Left cardiac atrium (tissue), 4 donors: Measurements from ENCODE around the gene ABHD11. TPM values are rescaled to one million over a fixed set of nuclear protein-coding genes. Genes with fewer than 3 reads are reported as not detected.

Experiments used
- ATAC-seq, 2 donors: fragments of 200-7000 bp; cut with Tn5 transposase; one replicate each; pipeline ENCODE4 v1.9.1; 2020; ENCODE audit warnings: mild to moderate bottlenecking in 2 of 2, moderate library complexity in 2 of 2
- DNase-seq: peaks from one replicate; pipeline ENCODE4 v3.0.0-alpha.2; 2020
- intact Hi-C, 2 donors: fragments of 100-400 bp; cut with DNase I; formaldehyde crosslinking; loops; one replicate each; pipeline versions ENCODE4 v1.14.1 to v1.15.1; 2022 to 2023
- total RNA-seq, 2 donors: library from RNA; stranded (reverse); fragmentation: NEBNext Ultra II Directional; extraction: Animal tissue kit (Norgen Biotek cat#: 25700); gene quantifications; one replicate each; pipeline ENCODE4 v1.2.1, GENCODE V29; 2021
- donor health status: DM: no; HTN: yes; CAD: no.
- donor health status: DM: no; HTN: yes; CAD: no; lungs with severe emphysema.
- donor health status: DM: yes; HTN: yes; CAD: no.
- donor health status: Dilated cardiomyopathy.

The ABHD11 gene
- total RNA-seq, 2 donors from 2014 or later: 22.6 to 27.4 TPM

- ATAC-seq: no peak
- DNase-seq: no peak
- intact Hi-C loops: no loop called here
These were observed 11.6 kb upstream of the ABHD11 start for GRCh38 chr7:73749931-73750776.

DNA sequence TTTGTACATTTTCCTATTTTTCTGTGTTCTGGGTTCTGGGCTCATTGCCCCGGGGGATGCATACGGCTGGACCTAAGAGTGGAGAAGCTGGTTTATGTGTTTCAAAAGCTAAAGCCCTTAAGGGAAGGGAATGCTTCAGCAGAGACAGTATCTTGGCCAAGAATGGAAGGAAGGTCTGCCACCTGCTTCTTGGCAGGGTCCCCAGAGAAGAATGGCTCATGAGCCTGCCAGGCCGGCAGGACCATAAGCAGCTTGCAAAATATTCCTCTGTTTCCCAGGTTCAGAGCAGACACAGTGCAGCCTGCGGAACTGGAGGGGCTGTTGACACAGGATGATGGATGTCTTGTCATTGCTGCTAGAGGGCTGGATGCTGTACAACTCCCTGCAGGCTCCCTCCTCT, 7.8 kb upstream of the ABHD11 start:
- intact Hi-C loops: no loop called here
- ATAC-seq (no peak), DNase-seq (no peak)

- DNase-seq (peak; percentile 48), ATAC-seq (no peak)
- intact Hi-C loops: no loop called here
These were observed 4.4 kb upstream of the ABHD11 start for GRCh38 chr7:73742753-73743641.

DNA sequence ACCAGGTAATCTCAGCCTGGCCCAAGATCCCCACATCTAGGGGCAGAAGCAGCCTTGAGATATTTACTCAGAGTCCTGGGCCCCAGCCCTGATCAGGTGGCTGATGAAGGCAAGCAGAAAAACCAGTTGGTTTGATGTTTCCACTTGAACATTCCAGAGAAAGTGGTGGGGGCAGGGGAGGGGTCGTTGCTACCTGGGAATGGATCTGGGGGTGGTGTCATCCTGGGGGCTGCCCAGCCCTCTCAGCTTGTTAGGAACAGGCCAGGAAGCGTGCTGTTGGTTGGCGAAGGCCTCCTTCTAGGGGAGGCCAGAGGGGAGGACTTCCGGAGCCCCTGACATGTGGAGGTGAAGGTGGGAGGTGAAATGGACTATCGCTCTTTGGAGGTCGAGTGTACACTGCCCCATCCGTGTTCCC, 3.7 kb upstream of the ABHD11 start:
- intact Hi-C loops: no loop called here
- DNase-seq (no peak), ATAC-seq (no peak)

DNA sequence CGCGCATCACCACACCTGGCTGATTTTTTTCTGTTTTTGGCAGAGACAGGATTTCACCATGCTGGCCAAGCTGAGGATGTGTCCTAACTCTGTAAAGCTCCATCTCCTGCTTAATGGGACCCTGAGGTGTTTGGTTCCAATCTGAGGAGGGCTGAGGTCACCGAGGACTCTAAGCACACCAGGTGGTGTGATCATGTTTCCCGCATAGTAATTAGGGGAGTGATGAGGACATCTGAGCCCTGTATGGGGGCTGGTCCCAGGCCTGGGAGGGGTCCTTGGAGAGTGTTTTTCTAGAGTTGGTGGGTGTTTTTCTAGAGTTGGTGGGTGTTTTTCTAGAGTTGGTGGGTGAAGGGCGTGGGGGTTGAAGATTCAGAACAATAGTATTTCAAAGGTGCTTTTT, 3.0 kb upstream of the ABHD11 start:
- no peak for ATAC-seq
- DNase-seq: no peak
- intact Hi-C loops: no loop called here

GRCh38 chr7:73740771-73741170, 2.2 kb upstream of the ABHD11 start:
- ATAC-seq (no peak), DNase-seq (no peak)
- intact Hi-C loops: no loop called here

DNA sequence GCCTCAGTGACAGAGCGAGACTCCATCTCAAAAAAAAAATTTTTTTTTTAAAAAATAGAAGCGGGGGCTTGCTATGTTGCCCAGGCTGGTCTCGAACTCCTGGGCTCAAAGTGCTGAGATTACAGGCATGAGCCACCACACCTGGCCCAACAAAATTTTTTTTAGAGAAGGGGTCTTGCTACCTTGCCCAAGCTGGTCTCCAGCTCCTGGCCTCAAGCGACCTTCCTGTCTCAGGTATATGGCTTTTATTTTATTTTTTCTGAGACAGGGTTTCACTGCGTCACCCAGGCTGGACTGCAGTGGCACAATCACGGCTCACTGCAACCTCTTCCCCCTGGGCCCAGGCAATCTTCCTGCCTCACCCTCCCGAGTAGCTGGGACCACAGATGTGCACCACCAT, 1.6 kb upstream of the ABHD11 start:
- no peak for ATAC-seq
- intact Hi-C loops: no loop called here
- DNase-seq: no peak

DNA sequence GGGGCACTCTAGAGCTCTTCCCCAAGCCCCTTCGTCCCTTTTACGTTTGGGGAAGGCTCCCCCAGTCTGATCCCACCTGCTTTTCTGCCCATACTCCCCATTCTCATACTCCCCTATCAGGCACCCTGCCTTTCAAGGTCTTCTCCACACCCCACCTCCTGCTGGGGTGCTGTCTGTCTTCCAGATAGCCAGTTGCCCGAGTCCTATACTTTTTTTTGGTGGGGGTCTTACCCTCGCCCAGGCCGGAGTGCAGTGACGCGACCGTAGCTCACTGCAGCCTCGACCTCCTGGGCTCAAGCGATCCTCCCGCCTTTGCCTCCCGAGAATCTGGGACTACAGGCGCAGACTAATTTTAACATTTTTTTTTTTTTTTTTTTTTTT, 775 bp upstream of the ABHD11 start:
- DNase-seq (no peak), ATAC-seq (no peak)
- intact Hi-C loops: no loop called here

GRCh38 chr7:73738220-73738611, 386 bp downstream of the ABHD11 start:
- ATAC-seq (peak; percentile 49 to 62), DNase-seq (peak; percentile 63)
- intact Hi-C loops: no loop called here

GRCh38 chr7:73737491-73738219, 947 bp downstream of the ABHD11 start:
- DNase-seq (peak; percentile 28), ATAC-seq (no peak)
- intact Hi-C loops: no loop called here

DNA sequence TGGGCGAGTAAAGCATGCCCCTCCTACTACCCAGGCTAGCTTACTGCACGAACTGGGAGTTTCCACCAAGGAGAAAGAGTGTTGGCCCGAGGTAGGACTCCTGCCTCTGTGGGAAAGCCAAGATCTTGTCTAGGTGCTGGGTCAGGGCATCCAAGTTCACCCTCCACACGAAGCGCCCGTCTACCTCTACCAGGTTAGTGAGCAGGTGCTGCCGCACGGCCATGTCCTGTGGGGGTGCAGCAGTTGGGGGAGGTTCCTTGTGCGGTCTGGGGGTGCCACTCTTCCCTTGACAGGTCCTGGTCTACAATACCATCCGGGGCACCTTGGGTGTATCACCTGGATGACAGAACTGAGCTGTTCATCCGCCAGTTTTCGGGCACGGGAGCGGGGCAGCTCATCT, 1.7 kb downstream of the ABHD11 start:
- intact Hi-C loops: no loop called here
- no peak for ATAC-seq
- no peak for DNase-seq

GRCh38 chr7:73735528-73735905, 3.1 kb downstream of the ABHD11 start:
- intact Hi-C loops: no loop called here
- DNase-seq (no peak), ATAC-seq (no peak)

GRCh38 chr7:73734619-73735527, 3.7 kb downstream of the ABHD11 start:
- DNase-seq (peak; percentile 73), ATAC-seq (peak in 1 of 2 donors; percentile 36)
- intact Hi-C loops: no loop called here

- intact Hi-C loops: no loop called here
These were observed 6.2 kb downstream of the ABHD11 start for GRCh38 chr7:73732397-73732796.

DNA sequence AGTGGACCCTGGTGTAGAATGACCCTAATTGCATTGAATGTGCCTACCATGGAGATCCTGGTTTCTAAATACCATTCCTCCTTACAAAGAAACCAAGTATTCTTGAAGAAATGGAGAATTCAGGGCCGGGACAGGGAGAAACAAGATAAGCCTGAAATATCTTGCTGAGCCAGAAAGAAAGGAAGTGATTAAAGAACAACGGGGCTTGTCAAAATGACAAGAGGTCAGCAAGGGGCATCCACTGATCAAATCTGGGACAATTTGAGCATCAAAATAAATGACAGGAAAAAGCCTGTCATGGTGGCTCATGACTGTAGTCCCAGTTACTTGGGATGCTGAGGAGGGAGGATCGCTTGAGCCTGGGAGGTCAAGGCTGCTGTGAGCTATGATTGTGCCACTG, 8.1 kb downstream of the ABHD11 start:
- ATAC-seq (no peak), DNase-seq (no peak)
- intact Hi-C loops: no loop called here

More at GRCh38 chr7:73732397-73732796, 6.2 kb downstream of the ABHD11 start:
- ATAC-seq (no peak), DNase-seq (no peak)

- intact Hi-C loops: loop anchor here in 1 of 2 donors (5.0 kb wide), 1 partner anchor 121 kb away; no protein-coding TSS in a partner anchor
- no peak for ATAC-seq
- no peak for DNase-seq
These were observed 10.1 kb downstream of the ABHD11 start for GRCh38 chr7:73728551-73728950.

GRCh38 chr7:73727952-73728351, 10.7 kb downstream of the ABHD11 start:
- ATAC-seq: no peak
- intact Hi-C loops: loop anchor here (2.0 to 5.0 kb wide), 2 partner anchors 121 kb away; no protein-coding TSS in a partner anchor
- DNase-seq: no peak

DNA sequence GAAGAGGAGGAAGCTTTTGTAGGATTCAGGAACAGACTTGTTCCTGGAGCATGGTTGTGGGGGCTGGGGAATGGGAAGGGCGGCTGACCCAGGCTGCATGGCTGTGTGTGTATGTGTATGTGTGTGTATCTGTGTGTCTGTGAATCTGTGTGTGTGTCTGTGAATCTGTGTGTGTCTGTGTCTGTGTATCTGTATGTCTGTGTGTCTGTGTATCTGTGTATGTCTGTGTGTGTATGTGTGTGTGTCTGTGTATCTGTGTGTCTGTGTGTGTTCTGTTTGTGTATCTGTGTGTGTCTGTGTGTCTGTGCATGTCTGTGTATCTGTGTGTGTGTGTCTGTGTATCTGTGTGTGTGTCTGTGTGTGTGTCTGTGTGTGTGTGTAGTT, 12.5 kb downstream of the ABHD11 start:
- intact Hi-C loops: loop anchor here (2.0 to 5.0 kb wide), 2 partner anchors 119 kb away; no protein-coding TSS in a partner anchor
- DNase-seq (no peak), ATAC-seq (no peak)
